ENCODE measurements around the gene ACSS1.

Gene ACSS1

GRCh38 chr20:25079171-25079570, 21.2 kb upstream of the ACSS1 start:
- no peak for DNase-seq (ENCODE audit: low read depth in 2 of 2, low spot score in 1 of 2)

- no peak for DNase-seq (ENCODE audit: low read depth in 2 of 2, low spot score in 1 of 2)
Observed at GRCh38 chr20:25078662-25079061, 20.7 kb upstream of the ACSS1 start.

DNA sequence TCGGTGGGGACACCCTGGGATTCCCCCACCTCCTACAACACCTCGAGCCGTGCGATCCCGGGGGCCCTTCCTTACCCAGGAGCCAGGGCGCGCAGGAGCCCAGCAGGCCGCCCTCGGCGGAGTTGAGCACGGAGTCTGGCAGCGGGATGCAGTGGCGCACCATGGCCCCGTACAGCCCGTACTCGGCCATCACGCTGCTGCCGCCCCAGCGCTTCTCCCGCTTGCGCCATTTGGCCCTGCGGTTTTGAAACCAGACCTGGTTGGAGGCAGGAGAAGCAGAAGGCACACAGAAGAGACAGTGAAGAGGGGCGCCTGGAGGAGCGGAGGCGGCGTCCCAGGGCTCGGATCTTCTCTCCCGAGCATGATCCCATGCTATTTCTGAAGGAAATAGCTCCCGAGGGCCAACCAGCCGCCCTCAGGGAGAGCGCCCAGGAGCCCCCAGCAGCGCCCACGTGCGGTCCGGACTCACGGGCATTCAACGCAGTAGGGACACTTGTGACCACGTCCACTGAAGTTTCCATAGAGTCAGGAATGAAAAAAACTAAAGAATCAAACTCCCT, 19.8 kb upstream of the ACSS1 start:
- DNase-seq (ENCODE audit: low read depth in 2 of 2, low spot score in 1 of 2): no peak

DNA sequence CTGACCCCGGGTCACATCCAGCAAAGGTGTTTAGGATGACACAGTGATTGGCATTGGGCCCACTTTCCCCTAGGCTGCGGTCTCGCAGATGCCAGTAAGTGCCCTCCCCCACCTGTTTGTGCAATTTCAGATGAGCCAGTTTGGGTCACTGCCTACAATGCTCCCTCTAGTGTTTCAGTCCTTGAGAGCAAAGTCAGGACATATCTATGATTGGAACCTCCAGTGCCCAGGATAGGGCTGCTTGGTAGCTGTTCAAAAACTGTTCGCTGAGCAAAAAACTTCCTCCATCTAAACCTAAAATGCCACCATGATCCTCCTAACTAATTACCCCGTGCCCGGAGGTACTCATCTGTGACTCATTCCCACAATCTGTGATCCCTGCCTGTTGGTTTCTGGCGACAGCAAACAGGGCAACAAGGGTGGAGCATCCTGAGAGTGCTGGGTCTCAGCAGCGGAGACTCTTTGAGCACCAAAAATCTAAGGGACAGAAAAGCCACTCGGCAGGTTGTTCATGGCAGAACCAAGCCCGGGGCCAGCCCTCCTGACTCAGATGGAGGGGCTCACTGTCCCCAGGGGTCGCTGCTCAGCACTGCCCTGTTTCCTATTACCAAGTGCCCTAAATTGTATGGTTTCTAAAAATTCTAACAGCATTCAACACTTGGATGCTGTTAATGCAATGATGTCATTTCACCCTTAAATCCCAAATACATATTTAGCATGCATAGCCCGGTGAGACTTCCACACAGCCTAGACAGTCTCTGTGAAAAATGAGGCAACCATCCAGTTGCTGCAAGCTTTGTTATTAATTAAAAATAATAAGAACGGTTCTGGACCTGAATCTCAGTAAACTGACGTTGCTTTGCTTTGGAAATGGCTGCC, 19.0 kb upstream of the ACSS1 start:
- no peak for DNase-seq (ENCODE audit: low read depth in 2 of 2, low spot score in 1 of 2)

DNA sequence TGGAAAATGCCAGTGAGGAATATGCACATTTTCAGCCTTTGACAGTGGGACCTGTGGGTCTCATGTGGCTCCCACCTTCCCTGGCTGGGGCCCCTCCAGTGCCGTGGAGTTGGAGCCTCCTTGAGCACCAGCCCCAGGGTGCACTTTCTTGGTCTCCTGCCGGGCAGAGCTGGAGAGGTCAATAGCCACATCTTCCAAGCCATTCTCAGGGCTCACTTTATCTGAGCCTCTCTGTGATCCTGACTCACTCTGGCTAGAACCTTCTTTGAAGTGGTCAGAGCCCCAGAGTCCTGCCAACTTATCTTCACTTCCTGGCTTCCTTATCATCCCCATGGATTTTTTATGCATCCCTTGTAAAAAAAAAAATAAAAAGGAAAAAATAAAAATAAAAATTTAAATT, 18.3 kb upstream of the ACSS1 start:
- no peak for DNase-seq (ENCODE audit: low read depth in 2 of 2, low spot score in 1 of 2)

GRCh38 chr20:25073544-25073943, 15.6 kb upstream of the ACSS1 start:
- DNase-seq (ENCODE audit: low read depth in 2 of 2, low spot score in 1 of 2): no peak

- DNase-seq (ENCODE audit: low read depth in 2 of 2, low spot score in 1 of 2): no peak
Observed at GRCh38 chr20:25072226-25072811, 14.4 kb upstream of the ACSS1 start.

DNA sequence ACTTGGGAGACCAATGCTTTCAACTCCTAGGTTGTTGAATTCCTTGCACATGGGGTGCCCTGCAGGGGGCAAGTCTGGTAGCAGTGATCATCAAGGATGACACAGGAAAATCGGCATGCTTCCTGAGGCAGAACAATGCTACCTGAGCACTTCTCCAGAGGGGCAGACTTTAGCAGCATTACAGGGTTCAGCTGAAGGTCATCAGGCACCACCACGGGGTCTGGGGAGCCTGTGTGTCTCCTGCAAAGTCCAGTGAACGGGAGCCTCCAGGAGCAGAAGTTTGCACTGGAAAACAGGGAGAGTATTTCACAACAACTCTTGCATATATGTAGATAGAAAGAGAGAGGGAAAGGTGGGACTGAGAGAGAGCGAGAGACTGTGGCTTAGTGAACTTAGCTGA, 13.8 kb upstream of the ACSS1 start:
- no peak for DNase-seq (ENCODE audit: low read depth in 2 of 2, low spot score in 1 of 2)

GRCh38 chr20:25070821-25071473, 13.0 kb upstream of the ACSS1 start:
- no peak for DNase-seq (ENCODE audit: low read depth in 2 of 2, low spot score in 1 of 2)

- DNase-seq (ENCODE audit: low read depth in 2 of 2, low spot score in 1 of 2): no peak
Observed at GRCh38 chr20:25067102-25067987, 9.4 kb upstream of the ACSS1 start.

GRCh38 chr20:25066386-25066785, 8.4 kb upstream of the ACSS1 start:
- DNase-seq (ENCODE audit: low read depth in 2 of 2, low spot score in 1 of 2): no peak

DNA sequence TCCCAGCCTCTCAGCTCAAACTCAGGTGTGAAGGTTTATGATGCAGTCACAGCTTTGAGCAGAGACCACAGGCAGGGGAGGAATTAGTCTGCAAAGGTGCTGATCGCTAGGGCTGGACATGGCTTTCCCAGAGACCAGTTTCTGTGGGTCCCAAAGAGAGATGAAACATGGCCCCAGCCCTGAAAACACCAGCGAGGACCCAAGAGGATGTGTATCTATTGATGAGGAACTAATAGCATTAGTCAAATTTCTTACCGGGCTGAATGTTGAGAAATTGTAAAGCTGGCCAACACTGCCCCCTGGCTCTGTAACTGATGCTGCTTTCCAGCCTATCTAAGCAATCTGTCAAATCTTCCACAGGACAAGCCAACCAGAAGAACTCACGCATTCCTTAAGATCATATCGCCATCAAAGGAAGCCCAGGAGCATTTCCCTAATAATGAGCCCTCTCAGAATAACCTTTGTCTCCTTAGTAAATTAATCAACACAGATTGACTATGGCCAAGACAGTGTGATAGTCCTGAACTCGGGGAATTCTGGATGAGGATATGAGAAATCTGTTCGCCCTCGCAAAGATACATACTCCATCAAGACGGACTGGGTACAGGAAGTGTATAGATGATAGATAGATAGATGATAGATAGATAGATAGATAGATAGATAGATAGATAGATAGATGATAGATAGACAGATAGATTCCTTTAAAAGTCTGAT, 7.8 kb upstream of the ACSS1 start:
- peak in 1 of 2 donors; percentile 41 for DNase-seq (ENCODE audit: low read depth in 2 of 2, low spot score in 1 of 2)

GRCh38 chr20:25065072-25065624, 7.2 kb upstream of the ACSS1 start:
- DNase-seq (ENCODE audit: low read depth in 2 of 2, low spot score in 1 of 2): no peak

DNA sequence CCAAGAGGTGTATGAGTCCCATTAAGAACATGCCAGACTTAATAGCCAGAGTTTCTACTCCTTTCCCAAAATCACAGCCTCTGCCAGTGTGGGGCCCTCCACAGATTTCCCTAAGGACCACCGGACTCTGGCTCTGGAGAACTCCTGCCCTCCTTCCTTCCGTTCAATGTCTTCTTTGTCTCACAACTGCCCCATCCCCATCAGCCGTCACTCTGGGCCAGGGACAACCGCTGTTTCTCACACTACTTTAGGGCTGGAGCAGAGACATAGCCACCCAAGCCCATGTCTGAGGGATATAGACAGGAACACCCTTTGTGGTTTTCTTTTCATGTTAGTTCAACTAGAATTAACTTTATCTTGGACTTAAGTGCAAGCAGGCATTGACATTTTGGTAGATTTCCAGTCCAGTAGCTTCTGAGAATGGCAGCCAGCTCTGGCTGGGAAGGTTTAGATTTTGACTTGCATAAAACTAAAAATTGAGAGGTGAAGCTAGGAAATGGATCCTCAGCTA, 6.7 kb upstream of the ACSS1 start:
- no peak for DNase-seq (ENCODE audit: low read depth in 2 of 2, low spot score in 1 of 2)

- DNase-seq (ENCODE audit: low read depth in 2 of 2, low spot score in 1 of 2): no peak
Observed at GRCh38 chr20:25063981-25064380, 6.0 kb upstream of the ACSS1 start.

- DNase-seq (ENCODE audit: low read depth in 2 of 2, low spot score in 1 of 2): no peak
Observed at GRCh38 chr20:25063546-25063945, 5.6 kb upstream of the ACSS1 start.

- no peak for DNase-seq (ENCODE audit: low read depth in 2 of 2, low spot score in 1 of 2)
Observed at GRCh38 chr20:25062841-25063240, 4.9 kb upstream of the ACSS1 start.

GRCh38 chr20:25061821-25062530, 4.0 kb upstream of the ACSS1 start:
- no peak for DNase-seq (ENCODE audit: low read depth in 2 of 2, low spot score in 1 of 2)
